Parathyroid adenoma (tissue), 2 donors: Measurements from ENCODE around the gene SLC8A1.
A peak's percentile ranks its signal among the peaks of the same experiment; 100 is the strongest.

Source experiments
- H2AFZ ChIP-seq: fragments of 300-600 bp; sonication (generic); one replicate; pipeline ENCODE4 v1.7.0; 2017; ENCODE audit warnings: antibody characterized with exemption, mild to moderate bottlenecking
- H3K27ac ChIP-seq: fragments of 300-600 bp; sonication (generic); one replicate; pipeline ENCODE4 v1.7.0; 2017
- H3K27me3 ChIP-seq: fragments of 300-600 bp; sonication (generic); one replicate; pipeline ENCODE4 v1.7.0; 2017; ENCODE audit warnings: low read length; ENCODE audit not compliant: control insufficient read depth, insufficient read depth
- H3K36me3 ChIP-seq: fragments of 300-600 bp; sonication (generic); one replicate; pipeline ENCODE4 v1.7.0; 2017; ENCODE audit warnings: low read length; ENCODE audit not compliant: control insufficient read depth, insufficient read depth
- H3K4me1 ChIP-seq: fragments of 300-600 bp; sonication (generic); one replicate; pipeline ENCODE4 v1.7.0; 2017; ENCODE audit warnings: control low read depth
- H3K4me2 ChIP-seq: fragments of 300-600 bp; sonication (generic); one replicate; pipeline ENCODE4 v1.7.0; 2017; ENCODE audit warnings: low read length
- H3K4me3 ChIP-seq: fragments of 300-600 bp; sonication (generic); one replicate; pipeline ENCODE4 v1.7.0; 2017; ENCODE audit warnings: low read depth, low read length
- H3K79me2 ChIP-seq: fragments of 300-600 bp; sonication (generic); one replicate; pipeline ENCODE4 v1.7.0; 2017; ENCODE audit warnings: control low read depth
- H3K9ac ChIP-seq: fragments of 300-600 bp; sonication (generic); one replicate; pipeline ENCODE4 v1.7.0; 2017; ENCODE audit warnings: mild to moderate bottlenecking
- H3K9me3 ChIP-seq: fragments of 300-600 bp; sonication (generic); one replicate; pipeline ENCODE4 v1.7.0; 2017; ENCODE audit warnings: low read length; ENCODE audit not compliant: control insufficient read depth
- TF ChIP-seq, protein P1 (sequence below): fragments of 300-600 bp; sonication (generic); IDR thresholded peaks from one replicate; pipeline ENCODE4 v1.7.0; 2017; ENCODE audit warnings: antibody characterized with exemption, mild to moderate bottlenecking
- donor health status: primary hyperparathyroidism.

Gene SLC8A1

DNA sequence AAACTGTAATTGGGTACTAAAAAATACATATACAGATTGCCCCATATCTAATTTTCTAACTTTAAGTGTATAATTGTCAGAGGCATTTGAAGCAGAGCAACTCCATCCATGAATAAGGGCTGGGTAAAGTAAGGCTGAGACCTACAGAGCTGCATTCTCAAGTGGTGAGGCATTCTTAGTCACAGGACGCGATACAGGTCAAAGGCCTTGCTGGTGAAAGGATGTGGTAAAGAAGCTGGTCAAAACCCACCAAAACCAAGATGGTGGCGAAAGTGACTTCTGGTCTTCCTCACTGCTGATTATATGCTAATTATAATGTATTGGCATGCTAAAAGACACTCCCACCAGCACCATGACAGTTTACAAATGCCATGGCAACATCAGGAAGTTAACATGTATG lies 50.0 kb downstream of the SLC8A1 start:
- TF ChIP-seq, protein P1, sequence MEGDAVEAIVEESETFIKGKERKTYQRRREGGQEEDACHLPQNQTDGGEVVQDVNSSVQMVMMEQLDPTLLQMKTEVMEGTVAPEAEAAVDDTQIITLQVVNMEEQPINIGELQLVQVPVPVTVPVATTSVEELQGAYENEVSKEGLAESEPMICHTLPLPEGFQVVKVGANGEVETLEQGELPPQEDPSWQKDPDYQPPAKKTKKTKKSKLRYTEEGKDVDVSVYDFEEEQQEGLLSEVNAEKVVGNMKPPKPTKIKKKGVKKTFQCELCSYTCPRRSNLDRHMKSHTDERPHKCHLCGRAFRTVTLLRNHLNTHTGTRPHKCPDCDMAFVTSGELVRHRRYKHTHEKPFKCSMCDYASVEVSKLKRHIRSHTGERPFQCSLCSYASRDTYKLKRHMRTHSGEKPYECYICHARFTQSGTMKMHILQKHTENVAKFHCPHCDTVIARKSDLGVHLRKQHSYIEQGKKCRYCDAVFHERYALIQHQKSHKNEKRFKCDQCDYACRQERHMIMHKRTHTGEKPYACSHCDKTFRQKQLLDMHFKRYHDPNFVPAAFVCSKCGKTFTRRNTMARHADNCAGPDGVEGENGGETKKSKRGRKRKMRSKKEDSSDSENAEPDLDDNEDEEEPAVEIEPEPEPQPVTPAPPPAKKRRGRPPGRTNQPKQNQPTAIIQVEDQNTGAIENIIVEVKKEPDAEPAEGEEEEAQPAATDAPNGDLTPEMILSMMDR = no peak
- H3K27me3 ChIP-seq = no peaks in the 10 kb centered on the region
- H3K27ac ChIP-seq = no peak overlapping the region
- H3K79me2 ChIP-seq = no peaks in the 10 kb centered on the region
- no peak overlapping the region for H3K9ac ChIP-seq
- no peaks in the 10 kb centered on the region for H3K36me3 ChIP-seq
- no peak overlapping the region for H3K4me3 ChIP-seq
- no peak overlapping the region for H2AFZ ChIP-seq
- no peaks in the 10 kb centered on the region for H3K4me1 ChIP-seq
- H3K4me2 ChIP-seq = no peak overlapping the region
- no peaks in the 10 kb centered on the region for H3K9me3 ChIP-seq

DNA sequence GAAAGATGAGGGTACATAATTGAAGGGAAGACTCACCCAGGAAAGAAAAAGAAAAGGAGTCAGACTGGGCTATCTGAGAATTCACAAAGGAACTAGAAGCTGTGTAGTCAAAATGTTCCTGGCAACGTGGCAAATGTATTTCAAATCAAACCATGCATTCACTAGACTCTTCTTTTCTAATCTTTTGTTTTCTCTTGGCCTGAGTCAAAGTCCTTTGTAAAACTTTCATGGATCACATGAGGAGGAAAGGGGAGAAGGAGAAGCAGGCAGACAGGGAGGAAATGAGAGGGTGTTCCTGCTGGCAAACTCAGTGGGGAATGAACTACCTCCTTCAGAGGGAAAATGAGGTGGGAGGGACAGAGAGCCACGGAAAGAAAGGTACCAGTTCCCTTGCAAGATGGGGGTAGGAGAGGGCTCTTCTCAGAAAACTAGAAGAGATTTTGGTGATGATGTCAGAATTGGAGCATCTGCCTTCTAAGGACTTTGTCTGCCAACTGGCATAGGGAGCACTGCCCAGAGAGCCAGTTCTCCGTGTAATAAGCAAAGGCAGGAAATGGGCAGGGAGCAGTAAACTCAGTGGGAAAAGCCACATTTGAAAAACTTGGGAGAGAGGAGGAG lies 51.4 kb downstream of the SLC8A1 start:
- H3K4me1 ChIP-seq = no peaks in the 10 kb centered on the region
- no peak overlapping the region for H2AFZ ChIP-seq
- H3K36me3 ChIP-seq = no peaks in the 10 kb centered on the region
- H3K27me3 ChIP-seq = no peaks in the 10 kb centered on the region
- no peaks in the 10 kb centered on the region for H3K79me2 ChIP-seq
- no peaks in the 10 kb centered on the region for H3K9me3 ChIP-seq
- H3K4me3 ChIP-seq = no peak overlapping the region
- H3K4me2 ChIP-seq = peak overlapping the region; percentile 15
- no peak overlapping the region for H3K9ac ChIP-seq
- TF ChIP-seq, protein P1 = no peak
- no peak overlapping the region for H3K27ac ChIP-seq

DNA sequence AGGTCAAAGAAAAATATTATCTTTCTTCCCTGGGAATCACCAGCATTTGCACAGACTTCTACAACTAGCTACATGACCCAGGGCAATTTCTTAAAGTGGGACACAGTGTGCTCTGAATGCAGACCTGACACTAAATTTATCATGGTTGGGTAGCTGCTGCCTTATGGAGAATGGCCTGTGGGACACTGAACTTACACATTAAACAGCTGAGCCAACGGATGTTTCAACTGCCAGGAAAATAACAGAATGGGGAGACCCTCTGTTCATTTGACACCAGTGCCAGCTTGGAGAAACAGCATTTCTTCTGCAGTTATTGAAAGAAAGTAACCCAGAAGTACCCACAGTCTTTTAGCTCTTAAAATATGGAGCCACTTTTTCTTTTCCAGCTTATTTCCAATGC lies 54.1 kb downstream of the SLC8A1 start:
- Histone ChIP-seq H2AFZ (no peak overlapping the region), H3K9ac (no peak overlapping the region), H3K4me3 (no peak overlapping the region), H3K36me3 (no peaks in the 10 kb centered on the region), H3K27me3 (no peaks in the 10 kb centered on the region), H3K79me2 (no peaks in the 10 kb centered on the region), H3K4me2 (no peak overlapping the region), H3K9me3 (no peaks in the 10 kb centered on the region), H3K27ac (no peak overlapping the region), H3K4me1 (no peaks in the 10 kb centered on the region)
- TF ChIP-seq, protein P1 = no peak

DNA sequence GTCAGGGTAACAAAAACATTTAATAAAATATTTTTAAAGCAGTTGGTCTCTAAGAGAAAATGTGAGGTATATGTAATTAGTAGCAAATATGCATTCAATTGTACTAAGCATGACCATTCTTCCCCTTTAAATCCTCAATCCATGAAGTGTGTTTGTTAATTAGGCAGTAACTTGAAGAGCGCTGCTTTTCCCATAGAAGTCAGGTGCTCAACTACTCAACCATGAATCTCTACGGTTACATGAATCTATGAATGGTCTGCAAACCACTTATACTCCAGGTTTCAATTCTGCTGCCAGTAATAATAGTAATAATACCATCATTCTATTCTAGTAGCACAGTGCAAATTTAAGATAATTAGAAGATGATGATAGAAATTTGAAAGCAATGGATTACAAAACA lies 55.8 kb downstream of the SLC8A1 start:
- Histone ChIP-seq H3K36me3 (no peaks in the 10 kb centered on the region), H3K4me3 (no peak overlapping the region), H3K79me2 (no peaks in the 10 kb centered on the region), H3K4me1 (no peaks in the 10 kb centered on the region), H3K9me3 (no peaks in the 10 kb centered on the region), H3K9ac (no peak overlapping the region), H3K27ac (no peak overlapping the region), H3K4me2 (no peak overlapping the region), H2AFZ (no peak overlapping the region), H3K27me3 (no peaks in the 10 kb centered on the region)
- TF ChIP-seq, protein P1 = no peak
